Adrenal gland (tissue), 12 donors: ENCODE results near the gene GNPDA1. TPM values are rescaled to one million over a fixed set of nuclear protein-coding genes. Genes with fewer than 3 reads are reported as not detected.
A peak's percentile ranks its signal among the peaks of the same experiment; 100 is the strongest.

ENCODE experiments used
- DNase-seq, 7 donors: peaks; one replicate each; pipeline ENCODE4 v3.0.0-alpha.2; 2019 to 2020
- H3K27ac ChIP-seq, 5 donors: fragments of 200-600 bp; sonication (generic) in 4 of 5; 1 replicate in 3 of 5; 2 replicates in 2 of 5; pipeline versions ENCODE4 v1.5.1 to v1.8.0; 2016 to 2020; ENCODE audit warnings: mild to moderate bottlenecking in 1 of 5
- H3K27me3 ChIP-seq: fragments of 200-600 bp; 2 replicates; pipeline ENCODE4 v1.8.0; 2021
- H3K36me3 ChIP-seq, 2 donors: fragments of 200-600 bp; replicated peaks in 1 of 2; 1 replicate in 1 of 2; 2 replicates in 1 of 2; pipeline versions ENCODE4 v1.5.1 to v1.8.0; 2018 to 2022
- H3K4me1 ChIP-seq, 2 donors: fragments of 200-600 bp; replicated peaks in 1 of 2; 1 replicate in 1 of 2; 2 replicates in 1 of 2; pipeline versions ENCODE4 v1.5.1 to v1.8.0; 2018 to 2021
- H3K4me3 ChIP-seq, 4 donors: fragments of 200-600 bp; sonication (generic) in 3 of 4; one replicate each; pipeline ENCODE4 v1.5.1; 2016 to 2018
- H3K9me3 ChIP-seq, 3 donors: fragments of 200-600 bp; sonication (generic) in 1 of 3; replicated peaks in 1 of 3; 1 replicate in 2 of 3; 2 replicates in 1 of 3; pipeline versions ENCODE4 v1.5.1 to v1.8.0; 2016 to 2021
- CTCF ChIP-seq, 6 experiments: fragments of 450-650 bp in 4 of 6; fragments of 200-600 bp in 2 of 6; sonication (generic) in 1 of 6; IDR thresholded peaks; 1 replicate in 5 of 6; 2 replicates in 1 of 6; pipeline versions ENCODE4 v1.5.1 to v1.8.0; 2016 to 2021; ENCODE audit warnings: antibody characterized with exemption in 6 of 6, mild to moderate bottlenecking in 2 of 6, moderate library complexity in 1 of 6
- POLR2A ChIP-seq, 2 donors: fragments of 450-650 bp; IDR thresholded peaks; one replicate each; pipeline ENCODE4 v1.6.1; 2017; ENCODE audit warnings: antibody characterized with exemption in 2 of 2, mild to moderate bottlenecking in 2 of 2, moderate library complexity in 1 of 2
- WGBS, 4 donors: extraction: QIAGEN DNeasy Blood & Tissue Kit in 2 of 4; methylation state at CpG; one replicate each; pipeline versions ENCODE4 v1.1.5 to v1.1.7; 2013 to 2017; 5-methylcytosine and 5-hydroxymethylcytosine counted together
- intact Hi-C, 2 donors: fragments of 100-400 bp; cut with DNase I; formaldehyde crosslinking; loops; one replicate each; pipeline versions ENCODE4 v1.14.1 to v1.15.0; 2022 to 2023
- polyA plus RNA-seq, 3 donors: library from polyadenylated mRNA; stranded (reverse); fragments of 200-250 nt in 2 of 3; fragments of 350-450 nt in 1 of 3; fragmentation: Illumina TruSeq in 1 of 3; extraction: RNeasy Lipid Tissue Mini Kit (QIAGEN cat#74804) in 1 of 3; gene quantifications; one replicate each; pipeline ENCODE4 v1.2.3, GENCODE V29; 2013 to 2014
- total RNA-seq, 9 donors: library from RNA; depleted of rRNA in 4 of 9; stranded (reverse); fragments of >200 nt in 4 of 9; fragments of 120-200 nt in 1 of 9; fragmentation: NEBNext Ultra II Directional in 1 of 9; extraction: Animal tissue kit (Norgen Biotek cat#: 25700) in 1 of 9; gene quantifications; one replicate each; pipeline versions ENCODE4 v1.1.0 to v1.2.4, GENCODE V29; 2013 to 2023
- donor health status: healthy with polysubstance abuse.
- donor health status: Bipolar disorder and iron deficiency.
- donor health status: DM: yes; HTN: yes; CAD: no.
- donor health status: DM: no; HTN: no; CAD: no.
- donor health status: DM: no; HTN: no; CAD: no.
- donor health status: DM: yes; HTN: yes; CAD: no.

GNPDA1 gene
- total and polyA plus RNA-seq, 12 donors, result 23.3 to 92.8 (median 58.7) TPM

- TF ChIP-seq POLR2A (IDR thresholded peaks at IDR 0.05) (no peak), CTCF (IDR thresholded peaks at IDR 0.05) (peak; percentile 34 to 62 (median 51))
Observed at GRCh38 chr5:142014911-142015584, 2.2 kb upstream of the GNPDA1 start.

GRCh38 chr5:142013734-142014521 is 1.1 kb upstream of the GNPDA1 start:
- H3K9me3 ChIP-seq, result no peaks in the 10 kb centered on the region
- DNase-seq, result peak; percentile 79 to 92 (median 90)
- no peaks in the 10 kb centered on the region for H3K27me3 ChIP-seq
- intact Hi-C loops, result no loop called here
- H3K27ac ChIP-seq, result peak overlapping the region; percentile 78 to 96 (median 93)
- WGBS, 4 donors, result 63 to 68% (median 64%) methylated on average over 16 of the region's 16 CpGs
- TF ChIP-seq POLR2A (IDR thresholded peaks at IDR 0.05), result peak in 1 of 2 donors; percentile 39
- TF ChIP-seq CTCF (IDR thresholded peaks at IDR 0.05), result no peak
- H3K4me3 ChIP-seq, result peak overlapping the region in 1 of 4 donors; percentile 90
- H3K4me1 ChIP-seq, result peaks cover 17 to 20% of the 10 kb centered on the region in 2 donors
- no peaks in the 10 kb centered on the region for H3K36me3 ChIP-seq

More at GRCh38 chr5:142014911-142015584, 2.2 kb upstream of the GNPDA1 start:
- WGBS, 4 donors, result 54 to 62% (median 56%) methylated on average over 7 of the region's 7 CpGs
- H3K9me3 ChIP-seq, result no peaks in the 10 kb centered on the region
- no peaks in the 10 kb centered on the region for H3K36me3 ChIP-seq
- peaks cover 17 to 20% of the 10 kb centered on the region in 2 donors for H3K4me1 ChIP-seq
- peak overlapping the region in 3 of 5 donors; percentile 92 to 96 (median 96) for H3K27ac ChIP-seq
- no peak overlapping the region for H3K4me3 ChIP-seq
- DNase-seq, result peak in 3 of 7 donors; percentile 36 to 52 (median 45)
- H3K27me3 ChIP-seq, result no peaks in the 10 kb centered on the region
- intact Hi-C loops, result no loop called here

- Histone ChIP-seq H3K9me3 (no peaks in the 10 kb centered on the region), H3K36me3 (no peaks in the 10 kb centered on the region), H3K4me3 (peak overlapping the region; percentile 28 to 90 (median 80)), H3K27me3 (no peaks in the 10 kb centered on the region), H3K4me1 (peaks cover 20 to 25% of the 10 kb centered on the region in 2 donors), H3K27ac (peak overlapping the region in 4 of 5 donors; percentile 78 to 96 (median 94))
- WGBS, 4 donors, result 2 to 8% (median 8%) methylated on average over 16 to 18 of the region's 18 CpGs
- intact Hi-C loops, result no loop called here
- TF ChIP-seq CTCF (IDR thresholded peaks at IDR 0.05), result peak; percentile 15 to 48 (median 38)
- TF ChIP-seq POLR2A (IDR thresholded peaks at IDR 0.05), result no peak
- peak; percentile 40 to 79 (median 61) for DNase-seq
Observed at GRCh38 chr5:142012186-142012785, 541 bp downstream of the GNPDA1 start.
